ENCODE results near the gene SLAMF9. TPM values are rescaled to one million over a fixed set of nuclear protein-coding genes. Genes with fewer than 3 reads are reported as not detected.

The SLAMF9 gene
- total RNA-seq, 1 experiment from 2014 or later = not detected

- Histone ChIP-seq H3K9me3 (ENCODE audit: control insufficient read depth, insufficient read depth, low read depth, low read length) (no peaks in the 10 kb centered on the region), H3K4me3 (ENCODE audit: low read depth in 2 of 2, low read length in 2 of 2) (no peak overlapping the region), H3K36me3 (ENCODE audit: control insufficient read depth, insufficient read depth, low read length) (no peaks in the 10 kb centered on the region), H3K27ac (ENCODE audit: low read length) (no peak overlapping the region), H3K4me1 (ENCODE audit: control insufficient read depth, insufficient read depth, low read length) (peaks cover 3% of the 10 kb centered on the region), H3K27me3 (ENCODE audit: control insufficient read depth, insufficient read depth, low read length) (no peaks in the 10 kb centered on the region)
- intact Hi-C loops (cut with micrococcal nuclease; ENCODE audit: unreplicated experiment) = no loop called here
- ATAC-seq (no peak), DNase-seq (ENCODE audit: low read depth, low spot score) (no peak)
- in situ Hi-C loops (cut with HindIII; ENCODE audit: low pct_unique_long_range_greater_than_20kb, low sequenced_read_pairs) = no loop called here
- TF ChIP-seq, protein P1, sequence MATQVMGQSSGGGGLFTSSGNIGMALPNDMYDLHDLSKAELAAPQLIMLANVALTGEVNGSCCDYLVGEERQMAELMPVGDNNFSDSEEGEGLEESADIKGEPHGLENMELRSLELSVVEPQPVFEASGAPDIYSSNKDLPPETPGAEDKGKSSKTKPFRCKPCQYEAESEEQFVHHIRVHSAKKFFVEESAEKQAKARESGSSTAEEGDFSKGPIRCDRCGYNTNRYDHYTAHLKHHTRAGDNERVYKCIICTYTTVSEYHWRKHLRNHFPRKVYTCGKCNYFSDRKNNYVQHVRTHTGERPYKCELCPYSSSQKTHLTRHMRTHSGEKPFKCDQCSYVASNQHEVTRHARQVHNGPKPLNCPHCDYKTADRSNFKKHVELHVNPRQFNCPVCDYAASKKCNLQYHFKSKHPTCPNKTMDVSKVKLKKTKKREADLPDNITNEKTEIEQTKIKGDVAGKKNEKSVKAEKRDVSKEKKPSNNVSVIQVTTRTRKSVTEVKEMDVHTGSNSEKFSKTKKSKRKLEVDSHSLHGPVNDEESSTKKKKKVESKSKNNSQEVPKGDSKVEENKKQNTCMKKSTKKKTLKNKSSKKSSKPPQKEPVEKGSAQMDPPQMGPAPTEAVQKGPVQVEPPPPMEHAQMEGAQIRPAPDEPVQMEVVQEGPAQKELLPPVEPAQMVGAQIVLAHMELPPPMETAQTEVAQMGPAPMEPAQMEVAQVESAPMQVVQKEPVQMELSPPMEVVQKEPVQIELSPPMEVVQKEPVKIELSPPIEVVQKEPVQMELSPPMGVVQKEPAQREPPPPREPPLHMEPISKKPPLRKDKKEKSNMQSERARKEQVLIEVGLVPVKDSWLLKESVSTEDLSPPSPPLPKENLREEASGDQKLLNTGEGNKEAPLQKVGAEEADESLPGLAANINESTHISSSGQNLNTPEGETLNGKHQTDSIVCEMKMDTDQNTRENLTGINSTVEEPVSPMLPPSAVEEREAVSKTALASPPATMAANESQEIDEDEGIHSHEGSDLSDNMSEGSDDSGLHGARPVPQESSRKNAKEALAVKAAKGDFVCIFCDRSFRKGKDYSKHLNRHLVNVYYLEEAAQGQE (IDR thresholded peaks at IDR 0.05; ENCODE audit: insufficient read depth in 1 of 2, low read depth in 2 of 2, low read length in 1 of 2) = no peak
- ChIA-PET CTCF (interaction anchor here (0.6 to 1.5 kb wide), 2 partner anchors 76 to 777 kb away, joined by 3 to 7 read pairs; no protein-coding TSS in a partner anchor), POLR2A (no interaction called here)
- BruUV-seq (replicated peaks) = no TSS peak
Measured at GRCh38 chr1:159931101-159931794, 22.8 kb downstream of the SLAMF9 start.

DNA sequence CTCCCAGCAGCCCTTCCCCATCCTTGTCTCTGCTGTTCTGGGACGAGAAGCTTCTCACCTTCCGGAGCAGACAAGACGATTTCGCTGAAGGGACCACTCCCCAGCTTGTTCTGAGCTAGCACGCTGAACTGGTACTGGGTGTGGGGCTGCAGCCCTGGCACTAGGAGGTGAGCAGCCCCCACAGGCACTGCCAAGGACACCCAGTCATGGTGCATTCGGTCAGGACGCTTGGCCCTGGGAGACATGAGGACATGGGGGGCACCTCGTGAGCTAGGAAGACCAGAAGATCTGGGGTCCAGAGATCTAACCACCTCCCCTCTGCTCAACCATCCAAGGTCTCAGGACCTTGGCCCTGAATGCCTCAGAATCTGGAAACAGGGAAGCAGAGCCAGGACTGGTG, 23.4 kb downstream of the SLAMF9 start:
- ATAC-seq = no peak
- peaks cover 5% of the 10 kb centered on the region; the same call in 1 of the 2 replicates for H3K4me1 ChIP-seq (ENCODE audit: control insufficient read depth, insufficient read depth, low read length)
- no peak overlapping the region for H3K27ac ChIP-seq (ENCODE audit: low read length)
- intact Hi-C loops (cut with micrococcal nuclease; ENCODE audit: unreplicated experiment) = no loop called here
- ChIA-PET CTCF (interaction anchor here (0.6 kb wide), 1 partner anchor 776 kb away, joined by 3 read pairs; no protein-coding TSS in a partner anchor), POLR2A (no interaction called here)
- H3K4me3 ChIP-seq (ENCODE audit: low read depth in 2 of 2, low read length in 2 of 2) = no peak overlapping the region
- H3K9me3 ChIP-seq (ENCODE audit: control insufficient read depth, insufficient read depth, low read depth, low read length) = no peaks in the 10 kb centered on the region
- DNase-seq (ENCODE audit: low read depth, low spot score) = no peak
- TF ChIP-seq TCF7L2 (IDR thresholded peaks at IDR 0.05; ENCODE audit: low read depth, low read length) (no peak), SIN3A (IDR thresholded peaks at IDR 0.05; ENCODE audit: borderline replicate concordance, insufficient read depth, low read depth, low read length) (no peak), POLR2AphosphoS5 (IDR thresholded peaks at IDR 0.05; ENCODE audit: low read depth, low read length) (no peak)
- TF ChIP-seq, protein P1 (IDR thresholded peaks at IDR 0.05; ENCODE audit: insufficient read depth in 1 of 2, low read depth in 2 of 2, low read length in 1 of 2) = no peak
- TF ChIP-seq, protein P2, sequence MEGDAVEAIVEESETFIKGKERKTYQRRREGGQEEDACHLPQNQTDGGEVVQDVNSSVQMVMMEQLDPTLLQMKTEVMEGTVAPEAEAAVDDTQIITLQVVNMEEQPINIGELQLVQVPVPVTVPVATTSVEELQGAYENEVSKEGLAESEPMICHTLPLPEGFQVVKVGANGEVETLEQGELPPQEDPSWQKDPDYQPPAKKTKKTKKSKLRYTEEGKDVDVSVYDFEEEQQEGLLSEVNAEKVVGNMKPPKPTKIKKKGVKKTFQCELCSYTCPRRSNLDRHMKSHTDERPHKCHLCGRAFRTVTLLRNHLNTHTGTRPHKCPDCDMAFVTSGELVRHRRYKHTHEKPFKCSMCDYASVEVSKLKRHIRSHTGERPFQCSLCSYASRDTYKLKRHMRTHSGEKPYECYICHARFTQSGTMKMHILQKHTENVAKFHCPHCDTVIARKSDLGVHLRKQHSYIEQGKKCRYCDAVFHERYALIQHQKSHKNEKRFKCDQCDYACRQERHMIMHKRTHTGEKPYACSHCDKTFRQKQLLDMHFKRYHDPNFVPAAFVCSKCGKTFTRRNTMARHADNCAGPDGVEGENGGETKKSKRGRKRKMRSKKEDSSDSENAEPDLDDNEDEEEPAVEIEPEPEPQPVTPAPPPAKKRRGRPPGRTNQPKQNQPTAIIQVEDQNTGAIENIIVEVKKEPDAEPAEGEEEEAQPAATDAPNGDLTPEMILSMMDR (IDR thresholded peaks at IDR 0.05) = no peak
- no TSS peak for BruUV-seq (replicated peaks)
- H3K36me3 ChIP-seq (ENCODE audit: control insufficient read depth, insufficient read depth, low read length) = no peaks in the 10 kb centered on the region
- H3K27me3 ChIP-seq (ENCODE audit: control insufficient read depth, insufficient read depth, low read length) = no peaks in the 10 kb centered on the region
- in situ Hi-C loops (cut with HindIII; ENCODE audit: low pct_unique_long_range_greater_than_20kb, low sequenced_read_pairs) = no loop called here
